HG03460 (cell line): ENCODE measurements around the gene PIK3C2B.
"Not testable (repeated sequence)": the region's sequence is repeated elsewhere in the genome, so short reads cannot be mapped to it uniquely, and the experiment has no call there.

Experiments
- ATAC-seq: cut with Tn5 transposase; IDR thresholded peaks from one replicate; pipeline ENCODE4 v1.9.1; 2021; ENCODE audit not compliant: unreplicated experiment

The PIK3C2B gene

GRCh38 chr1:204509186-204509635 lies 14.6 kb upstream of the PIK3C2B start:
- no peak for ATAC-seq

GRCh38 chr1:204507317-204508105 lies 12.9 kb upstream of the PIK3C2B start:
- ATAC-seq: no peak

- peak; percentile 60 for ATAC-seq
These were observed 12.3 kb upstream of the PIK3C2B start for GRCh38 chr1:204506969-204507316.

GRCh38 chr1:204506201-204506968 lies 11.8 kb upstream of the PIK3C2B start:
- ATAC-seq: peak; percentile 76

GRCh38 chr1:204505674-204506200 lies 11.1 kb upstream of the PIK3C2B start:
- ATAC-seq: no peak

GRCh38 chr1:204503913-204504519 lies 9.4 kb upstream of the PIK3C2B start:
- no peak for ATAC-seq

- no peak for ATAC-seq
These were observed 8.7 kb upstream of the PIK3C2B start for GRCh38 chr1:204503122-204503912.

GRCh38 chr1:204502241-204502640 lies 7.6 kb upstream of the PIK3C2B start:
- no peak for ATAC-seq

- no peak for ATAC-seq
These were observed 5.2 kb upstream of the PIK3C2B start for GRCh38 chr1:204499511-204500468.

- no peak for ATAC-seq
These were observed 4.4 kb upstream of the PIK3C2B start for GRCh38 chr1:204498981-204499380.

GRCh38 chr1:204495777-204496176 lies 1.2 kb upstream of the PIK3C2B start:
- no peak for ATAC-seq

GRCh38 chr1:204495078-204495753 lies 611 bp upstream of the PIK3C2B start:
- ATAC-seq: peak; percentile 25

- ATAC-seq: peak; percentile 42
These were observed 673 bp downstream of the PIK3C2B start for GRCh38 chr1:204493984-204494280.

- no peak for ATAC-seq
These were observed 1.2 kb downstream of the PIK3C2B start for GRCh38 chr1:204493145-204493983.

- no peak for ATAC-seq
These were observed 3.0 kb downstream of the PIK3C2B start for GRCh38 chr1:204491655-204492054.

GRCh38 chr1:204487256-204487615 lies 7.4 kb downstream of the PIK3C2B start:
- no peak for ATAC-seq

- not testable (repeated sequence) for ATAC-seq
These were observed 7.9 kb downstream of the PIK3C2B start for GRCh38 chr1:204486513-204487255.

GRCh38 chr1:204483791-204484190 lies 10.8 kb downstream of the PIK3C2B start:
- no peak for ATAC-seq
